ENCODE measurements around the gene GAS7.

GAS7 gene

DNA sequence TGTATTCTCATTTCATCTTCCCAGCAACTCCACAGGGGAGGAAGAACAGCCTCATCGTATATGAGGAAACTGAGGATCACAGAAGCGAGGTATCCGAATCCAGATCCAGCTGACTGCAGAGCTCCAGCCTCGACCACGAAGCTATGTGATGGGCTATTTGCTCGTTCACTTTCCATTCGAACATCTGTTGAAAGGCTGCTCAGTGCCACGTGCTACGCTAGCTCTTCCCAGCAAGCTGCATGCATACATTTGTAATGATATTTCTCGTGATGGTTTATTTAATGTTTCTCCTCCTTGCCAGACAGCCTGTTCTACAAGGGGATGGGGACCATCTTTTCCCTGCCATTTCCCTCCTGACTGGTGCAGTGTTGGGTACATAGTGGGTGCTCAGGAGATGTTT, 244.9 kb downstream of the GAS7 start:
- no peak overlapping the region for H3K56ac ChIP-seq (ENCODE audit: low read length)
- no peak overlapping the region for H4K8ac ChIP-seq (ENCODE audit: low read depth, low read length)
- WGBS (ENCODE audit: extremely low coverage, insufficient coverage, low lambda C conversion rate), result no CpG with 5 or more reads among the region's 10 CpGs
- no peak overlapping the region for H3K23ac ChIP-seq (ENCODE audit: low read length)
- no peaks in the 10 kb centered on the region for H3K27me3 ChIP-seq (ENCODE audit: insufficient read depth, low read length, poor library complexity)
- H4K5ac ChIP-seq (ENCODE audit: low read length), result no peak overlapping the region
- H3K18ac ChIP-seq (ENCODE audit: low read length), result no peak overlapping the region
- no peaks in the 10 kb centered on the region for H3K36me3 ChIP-seq (ENCODE audit: control insufficient read depth, insufficient read depth, low read length)
- no peaks in the 10 kb centered on the region for H3K79me1 ChIP-seq (ENCODE audit: low read length)
- no peaks in the 10 kb centered on the region for H3K4me1 ChIP-seq (ENCODE audit: control insufficient read depth, low read depth, low read length)
- no peak overlapping the region for H3K4me3 ChIP-seq (ENCODE audit: low read length)
- no peak overlapping the region for H3K9ac ChIP-seq (ENCODE audit: low read length)
- H2BK5ac ChIP-seq (ENCODE audit: low read length), result no peak overlapping the region
- H3K4me2 ChIP-seq (ENCODE audit: low read length), result no peak overlapping the region
- H3K79me2 ChIP-seq (ENCODE audit: control insufficient read depth, insufficient read depth, low read length), result no peaks in the 10 kb centered on the region
- H2AK5ac ChIP-seq (ENCODE audit: low read length), result no peak overlapping the region
- no peak overlapping the region for H3K27ac ChIP-seq (ENCODE audit: low read depth, low read length)
- no peak overlapping the region for H3K4ac ChIP-seq (ENCODE audit: low read depth, low read length)
- H2BK120ac ChIP-seq (ENCODE audit: low read depth, low read length), result no peak overlapping the region
- no peak for DNase-seq
- H2BK15ac ChIP-seq (replicated peaks; ENCODE audit: low read depth), result no peak overlapping the region

- DNase-seq, result no peak
- Histone ChIP-seq H2BK5ac (ENCODE audit: low read length) (no peak overlapping the region), H3K79me2 (ENCODE audit: control insufficient read depth, insufficient read depth, low read length) (no peaks in the 10 kb centered on the region), H3K79me1 (ENCODE audit: low read length) (no peaks in the 10 kb centered on the region), H3K4me3 (ENCODE audit: low read length) (no peak overlapping the region), H3K36me3 (ENCODE audit: control insufficient read depth, insufficient read depth, low read length) (no peaks in the 10 kb centered on the region), H3K4ac (ENCODE audit: low read depth, low read length) (no peak overlapping the region), H4K8ac (ENCODE audit: low read depth, low read length) (no peak overlapping the region), H2BK120ac (ENCODE audit: low read depth, low read length) (no peak overlapping the region), H2AK5ac (ENCODE audit: low read length) (no peak overlapping the region), H3K23ac (ENCODE audit: low read length) (no peak overlapping the region), H2BK15ac (replicated peaks; ENCODE audit: low read depth) (no peak overlapping the region), H3K27me3 (ENCODE audit: insufficient read depth, low read length, poor library complexity) (no peaks in the 10 kb centered on the region), H3K18ac (ENCODE audit: low read length) (no peak overlapping the region), H3K27ac (ENCODE audit: low read depth, low read length) (no peak overlapping the region), H3K4me2 (ENCODE audit: low read length) (no peak overlapping the region), H3K9ac (ENCODE audit: low read length) (no peak overlapping the region), H4K5ac (ENCODE audit: low read length) (no peak overlapping the region), H3K4me1 (ENCODE audit: control insufficient read depth, low read depth, low read length) (no peaks in the 10 kb centered on the region), H3K56ac (ENCODE audit: low read length) (no peak overlapping the region)
- WGBS (ENCODE audit: extremely low coverage, insufficient coverage, low lambda C conversion rate), result no CpG with 5 or more reads among the region's 5 CpGs
Measured at GRCh38 chr17:9951803-9952202, 246.6 kb downstream of the GAS7 start.

- H2BK120ac ChIP-seq (ENCODE audit: low read depth, low read length), result no peak overlapping the region
- H3K4ac ChIP-seq (ENCODE audit: low read depth, low read length), result no peak overlapping the region
- DNase-seq, result no peak
- H3K4me1 ChIP-seq (ENCODE audit: control insufficient read depth, low read depth, low read length), result no peaks in the 10 kb centered on the region
- H2AK5ac ChIP-seq (ENCODE audit: low read length), result no peak overlapping the region
- H3K27ac ChIP-seq (ENCODE audit: low read depth, low read length), result no peak overlapping the region
- WGBS (ENCODE audit: extremely low coverage, insufficient coverage, low lambda C conversion rate), result no CpG with 5 or more reads among the region's 10 CpGs
- no peaks in the 10 kb centered on the region for H3K79me2 ChIP-seq (ENCODE audit: control insufficient read depth, insufficient read depth, low read length)
- H4K5ac ChIP-seq (ENCODE audit: low read length), result no peak overlapping the region
- H3K56ac ChIP-seq (ENCODE audit: low read length), result no peak overlapping the region
- H3K79me1 ChIP-seq (ENCODE audit: low read length), result no peaks in the 10 kb centered on the region
- no peak overlapping the region for H2BK5ac ChIP-seq (ENCODE audit: low read length)
- H3K4me3 ChIP-seq (ENCODE audit: low read length), result no peak overlapping the region
- H3K36me3 ChIP-seq (ENCODE audit: control insufficient read depth, insufficient read depth, low read length), result no peaks in the 10 kb centered on the region
- H2BK15ac ChIP-seq (replicated peaks; ENCODE audit: low read depth), result no peak overlapping the region
- no peak overlapping the region for H3K18ac ChIP-seq (ENCODE audit: low read length)
- H3K23ac ChIP-seq (ENCODE audit: low read length), result no peak overlapping the region
- H4K8ac ChIP-seq (ENCODE audit: low read depth, low read length), result no peak overlapping the region
- no peak overlapping the region for H3K9ac ChIP-seq (ENCODE audit: low read length)
- no peaks in the 10 kb centered on the region for H3K27me3 ChIP-seq (ENCODE audit: insufficient read depth, low read length, poor library complexity)
- H3K4me2 ChIP-seq (ENCODE audit: low read length), result no peak overlapping the region
Measured at GRCh38 chr17:9948928-9949327, 249.5 kb downstream of the GAS7 start.

- Histone ChIP-seq H2BK120ac (ENCODE audit: low read depth, low read length) (no peak overlapping the region), H3K79me1 (ENCODE audit: low read length) (no peaks in the 10 kb centered on the region), H2BK5ac (ENCODE audit: low read length) (no peak overlapping the region), H3K18ac (ENCODE audit: low read length) (no peak overlapping the region), H3K56ac (ENCODE audit: low read length) (no peak overlapping the region), H3K9ac (ENCODE audit: low read length) (no peak overlapping the region), H3K79me2 (ENCODE audit: control insufficient read depth, insufficient read depth, low read length) (no peaks in the 10 kb centered on the region), H3K4ac (ENCODE audit: low read depth, low read length) (no peak overlapping the region), H3K4me2 (ENCODE audit: low read length) (no peak overlapping the region), H2BK15ac (replicated peaks; ENCODE audit: low read depth) (no peak overlapping the region), H3K27ac (ENCODE audit: low read depth, low read length) (no peak overlapping the region), H4K5ac (ENCODE audit: low read length) (no peak overlapping the region), H3K4me1 (ENCODE audit: control insufficient read depth, low read depth, low read length) (no peaks in the 10 kb centered on the region), H4K8ac (ENCODE audit: low read depth, low read length) (no peak overlapping the region), H3K23ac (ENCODE audit: low read length) (no peak overlapping the region), H2AK5ac (ENCODE audit: low read length) (no peak overlapping the region), H3K4me3 (ENCODE audit: low read length) (no peak overlapping the region), H3K27me3 (ENCODE audit: insufficient read depth, low read length, poor library complexity) (no peaks in the 10 kb centered on the region), H3K36me3 (ENCODE audit: control insufficient read depth, insufficient read depth, low read length) (no peaks in the 10 kb centered on the region)
- peak; percentile 59 for DNase-seq
- no CpG with 5 or more reads among the region's 7 CpGs for WGBS (ENCODE audit: extremely low coverage, insufficient coverage, low lambda C conversion rate)
Measured at GRCh38 chr17:9944704-9945103, 253.7 kb downstream of the GAS7 start.

DNA sequence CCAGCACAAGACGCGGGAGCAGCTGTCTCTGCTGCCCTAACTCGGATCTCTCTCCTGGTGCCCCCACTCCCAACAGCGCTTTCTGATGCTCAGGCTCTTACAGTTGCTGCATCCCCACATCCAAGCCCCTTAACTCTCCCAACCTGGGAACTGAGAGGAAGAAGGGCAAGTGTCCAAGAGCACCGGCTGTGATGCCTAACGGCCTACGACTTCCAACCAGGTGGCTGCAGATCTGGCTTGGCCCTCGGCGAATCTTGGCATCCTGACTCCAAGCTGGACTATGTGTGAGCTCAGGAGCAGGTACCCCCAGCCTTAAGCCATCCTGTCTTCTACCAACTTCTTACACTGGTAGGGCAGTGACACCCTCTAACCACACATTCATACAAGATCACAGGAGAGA, 255.1 kb downstream of the GAS7 start:
- Histone ChIP-seq H3K18ac (ENCODE audit: low read length) (no peak overlapping the region), H2BK15ac (replicated peaks; ENCODE audit: low read depth) (no peak overlapping the region), H3K56ac (ENCODE audit: low read length) (no peak overlapping the region), H3K79me1 (ENCODE audit: low read length) (no peaks in the 10 kb centered on the region), H4K8ac (ENCODE audit: low read depth, low read length) (no peak overlapping the region), H3K27me3 (ENCODE audit: insufficient read depth, low read length, poor library complexity) (no peaks in the 10 kb centered on the region), H3K4ac (ENCODE audit: low read depth, low read length) (no peak overlapping the region), H4K5ac (ENCODE audit: low read length) (no peak overlapping the region), H3K4me1 (ENCODE audit: control insufficient read depth, low read depth, low read length) (no peaks in the 10 kb centered on the region), H3K79me2 (ENCODE audit: control insufficient read depth, insufficient read depth, low read length) (no peaks in the 10 kb centered on the region), H3K9ac (ENCODE audit: low read length) (no peak overlapping the region), H3K4me3 (ENCODE audit: low read length) (no peak overlapping the region), H2BK5ac (ENCODE audit: low read length) (no peak overlapping the region), H2BK120ac (ENCODE audit: low read depth, low read length) (no peak overlapping the region), H3K27ac (ENCODE audit: low read depth, low read length) (no peak overlapping the region), H3K23ac (ENCODE audit: low read length) (no peak overlapping the region), H3K36me3 (ENCODE audit: control insufficient read depth, insufficient read depth, low read length) (no peaks in the 10 kb centered on the region), H2AK5ac (ENCODE audit: low read length) (no peak overlapping the region), H3K4me2 (ENCODE audit: low read length) (no peak overlapping the region)
- DNase-seq, result no peak
- WGBS (ENCODE audit: extremely low coverage, insufficient coverage, low lambda C conversion rate), result no CpG with 5 or more reads among the region's 9 CpGs

- H3K4me2 ChIP-seq (ENCODE audit: low read length), result no peak overlapping the region
- no peaks in the 10 kb centered on the region for H3K79me1 ChIP-seq (ENCODE audit: low read length)
- no peak overlapping the region for H3K4me3 ChIP-seq (ENCODE audit: low read length)
- no peak overlapping the region for H3K9ac ChIP-seq (ENCODE audit: low read length)
- no peak overlapping the region for H2AK5ac ChIP-seq (ENCODE audit: low read length)
- H2BK120ac ChIP-seq (ENCODE audit: low read depth, low read length), result no peak overlapping the region
- WGBS (ENCODE audit: extremely low coverage, insufficient coverage, low lambda C conversion rate), result no CpG with 5 or more reads among the region's 13 CpGs
- no peak overlapping the region for H3K18ac ChIP-seq (ENCODE audit: low read length)
- no peak overlapping the region for H2BK5ac ChIP-seq (ENCODE audit: low read length)
- DNase-seq, result no peak
- H3K27me3 ChIP-seq (ENCODE audit: insufficient read depth, low read length, poor library complexity), result no peaks in the 10 kb centered on the region
- no peak overlapping the region for H4K8ac ChIP-seq (ENCODE audit: low read depth, low read length)
- no peak overlapping the region for H3K4ac ChIP-seq (ENCODE audit: low read depth, low read length)
- H3K27ac ChIP-seq (ENCODE audit: low read depth, low read length), result no peak overlapping the region
- no peak overlapping the region for H3K56ac ChIP-seq (ENCODE audit: low read length)
- no peaks in the 10 kb centered on the region for H3K4me1 ChIP-seq (ENCODE audit: control insufficient read depth, low read depth, low read length)
- H3K79me2 ChIP-seq (ENCODE audit: control insufficient read depth, insufficient read depth, low read length), result no peaks in the 10 kb centered on the region
- H4K5ac ChIP-seq (ENCODE audit: low read length), result no peak overlapping the region
- H3K36me3 ChIP-seq (ENCODE audit: control insufficient read depth, insufficient read depth, low read length), result no peaks in the 10 kb centered on the region
- H3K23ac ChIP-seq (ENCODE audit: low read length), result no peak overlapping the region
- H2BK15ac ChIP-seq (replicated peaks; ENCODE audit: low read depth), result no peak overlapping the region
Measured at GRCh38 chr17:9942885-9943284, 255.5 kb downstream of the GAS7 start.

All from mesendoderm (in vitro differentiated cells).